ENCODE data around the gene WDR91.
"Not testable (repeated sequence)": the region's sequence is repeated elsewhere in the genome, so short reads cannot be mapped to it uniquely, and the experiment has no call there.

WDR91 gene

GRCh38 chr7:135232720-135233119 lies 21.4 kb upstream of the WDR91 start:
- no peak for DNase-seq

GRCh38 chr7:135232087-135232486 lies 20.8 kb upstream of the WDR91 start:
- DNase-seq: no peak

- no peak for DNase-seq
These were observed 20.4 kb upstream of the WDR91 start for GRCh38 chr7:135231686-135232085.

GRCh38 chr7:135224027-135224426 lies 12.7 kb upstream of the WDR91 start:
- no peak for DNase-seq

- no peak for DNase-seq
These were observed 6.6 kb upstream of the WDR91 start for GRCh38 chr7:135217645-135218509.

- no peak for DNase-seq
These were observed 4.4 kb upstream of the WDR91 start for GRCh38 chr7:135215698-135216097.

- no peak for DNase-seq
These were observed 3.9 kb upstream of the WDR91 start for GRCh38 chr7:135215180-135215579.

- DNase-seq: no peak
These were observed 2.5 kb upstream of the WDR91 start for GRCh38 chr7:135213831-135214230.

- not testable (repeated sequence) for DNase-seq
These were observed 790 bp upstream of the WDR91 start for GRCh38 chr7:135211946-135212685.

- no peak for DNase-seq
These were observed 493 bp downstream of the WDR91 start for GRCh38 chr7:135210888-135211178.

GRCh38 chr7:135209225-135209834 lies 2.0 kb downstream of the WDR91 start:
- no peak for DNase-seq

- DNase-seq: no peak
These were observed 3.1 kb downstream of the WDR91 start for GRCh38 chr7:135208102-135208793.

- DNase-seq: no peak
These were observed 3.8 kb downstream of the WDR91 start for GRCh38 chr7:135207406-135208101.

- no peak for DNase-seq
These were observed 4.4 kb downstream of the WDR91 start for GRCh38 chr7:135206941-135207391.

GRCh38 chr7:135205850-135206249 lies 5.5 kb downstream of the WDR91 start:
- DNase-seq: no peak

- DNase-seq: no peak
These were observed 6.5 kb downstream of the WDR91 start for GRCh38 chr7:135204876-135205275.

GRCh38 chr7:135204341-135204749 lies 7.0 kb downstream of the WDR91 start:
- DNase-seq: no peak

- DNase-seq: no peak
These were observed 10.0 kb downstream of the WDR91 start for GRCh38 chr7:135201350-135201749.

- no peak for DNase-seq
These were observed 10.4 kb downstream of the WDR91 start for GRCh38 chr7:135200821-135201331.

GRCh38 chr7:135199439-135199838 lies 11.9 kb downstream of the WDR91 start:
- DNase-seq: no peak

GRCh38 chr7:135197906-135198655 lies 13.2 kb downstream of the WDR91 start:
- DNase-seq: no peak

- no peak for DNase-seq
These were observed 14.0 kb downstream of the WDR91 start for GRCh38 chr7:135197343-135197742.

Measured in NCI-H1436 treated with DMSO at 0.1 percent for 48 hours (cell line).